Hepatocyte (in vitro differentiated cells): Measurements from ENCODE around the gene ATP5PF. TPM values are rescaled to one million over a fixed set of nuclear protein-coding genes. Genes with fewer than 3 reads are reported as not detected.

Experiments used
- DNase-seq: peaks from one replicate; pipeline ENCODE4 v3.0.0-alpha.2; 2016; ENCODE audit warnings: low spot score
- H2AFZ ChIP-seq: fragments of 200-600 bp; sonication (generic); 2 replicates; pipeline ENCODE4 v1.6.0; 2016; ENCODE audit warnings: antibody characterized with exemption, mild to moderate bottlenecking
- H3K27ac ChIP-seq: fragments of 200-600 bp; sonication (generic); 2 replicates; pipeline ENCODE4 v1.5.1; 2016; ENCODE audit warnings: mild to moderate bottlenecking
- H3K27me3 ChIP-seq: fragments of 200-600 bp; sonication (generic); 2 replicates; pipeline ENCODE4 v1.6.1; 2016
- H3K36me3 ChIP-seq: fragments of 200-600 bp; sonication (generic); replicated peaks from 2 replicates; pipeline ENCODE4 v1.5.1; 2016; ENCODE audit warnings: low read depth; ENCODE audit not compliant: insufficient read depth
- H3K4me1 ChIP-seq: fragments of 200-600 bp; sonication (generic); 2 replicates; pipeline ENCODE4 v1.5.1; 2016; ENCODE audit warnings: mild to moderate bottlenecking, moderate library complexity; ENCODE audit not compliant: insufficient read depth
- H3K4me2 ChIP-seq: fragments of 200-600 bp; sonication (generic); 2 replicates; pipeline ENCODE4 v1.6.0; 2016
- H3K4me3 ChIP-seq: fragments of 200-600 bp; sonication (generic); 2 replicates; pipeline ENCODE4 v1.5.1; 2016; ENCODE audit warnings: mild to moderate bottlenecking
- H3K79me2 ChIP-seq: fragments of 200-600 bp; sonication (generic); 2 replicates; pipeline ENCODE4 v1.6.0; 2017; ENCODE audit warnings: mild to moderate bottlenecking
- H3K9me2 ChIP-seq: fragments of 200-600 bp; sonication (generic); replicated peaks from 2 replicates; pipeline ENCODE4 v1.6.0; 2017; ENCODE audit warnings: mild to moderate bottlenecking; ENCODE audit not compliant: insufficient read depth
- H3K9me3 ChIP-seq: fragments of 200-600 bp; sonication (generic); 2 replicates; pipeline ENCODE4 v1.5.1; 2016; ENCODE audit warnings: low read depth, mild to moderate bottlenecking
- H4K20me1 ChIP-seq: fragments of 200-600 bp; sonication (generic); 2 replicates; pipeline ENCODE4 v1.6.0; 2016; ENCODE audit warnings: mild to moderate bottlenecking; ENCODE audit not compliant: insufficient read depth, poor library complexity, severe bottlenecking
- CTCF ChIP-seq: fragments of 200-600 bp; sonication (generic); IDR thresholded peaks from 2 replicates; pipeline ENCODE4 v1.5.1; 2016; ENCODE audit warnings: antibody characterized with exemption, mild to moderate bottlenecking; ENCODE audit not compliant: poor library complexity
- EZH2 ChIP-seq: fragments of 200-600 bp; sonication (generic); IDR thresholded peaks from 2 replicates; pipeline ENCODE4 v1.6.1; 2016; ENCODE audit warnings: antibody characterized with exemption, mild to moderate bottlenecking, borderline replicate concordance
- EZH2phosphoT487 ChIP-seq: fragments of 200-600 bp; sonication (generic); IDR thresholded peaks from one replicate; pipeline ENCODE4 v1.6.1; 2018; ENCODE audit warnings: antibody characterized with exemption, mild to moderate bottlenecking, low read depth, moderate library complexity; ENCODE audit not compliant: unreplicated experiment, severe bottlenecking
- WGBS: methylation state at CpG from one replicate; pipeline ENCODE4 v1.1.6; 2016; ENCODE audit warnings: low lambda C conversion rate; ENCODE audit errors: missing lambda C conversion rate; 5-methylcytosine and 5-hydroxymethylcytosine counted together
- polyA plus RNA-seq: library from polyadenylated mRNA; unstranded; fragments of >200 nt; fragmentation: Nextera tagmentation; extraction: Ambion mirVana; gene quantifications from 2 replicates; pipeline ENCODE4 v1.2.1, GENCODE V29; 2016
- total RNA-seq: library from RNA; depleted of rRNA; stranded (reverse); fragments of >200 nt; gene quantifications from 2 replicates; pipeline ENCODE4 v1.2.3, GENCODE V29; 2014

ATP5PF gene
- total and polyA plus RNA-seq, 2 experiments from 2014 or later: 178 to 510 TPM

- no peak overlapping the region for H2AFZ ChIP-seq
- no peak for DNase-seq
- no peaks in the 10 kb centered on the region for H3K27me3 ChIP-seq
- no peaks in the 10 kb centered on the region for H3K9me3 ChIP-seq
- H3K9me2 ChIP-seq: no peaks in the 10 kb centered on the region
- no peak overlapping the region for H3K27ac ChIP-seq
- H3K4me2 ChIP-seq: no peak overlapping the region
- TF ChIP-seq EZH2phosphoT487 (no peak), CTCF (no peak), EZH2 (no peak)
- H3K4me1 ChIP-seq: no peaks in the 10 kb centered on the region
- no peaks in the 10 kb centered on the region for H3K79me2 ChIP-seq
- H4K20me1 ChIP-seq: no peaks in the 10 kb centered on the region
- 85% methylated on average over 6 of the region's 6 CpGs for WGBS
- no peak overlapping the region for H3K4me3 ChIP-seq
- no peaks in the 10 kb centered on the region for H3K36me3 ChIP-seq
Measured at GRCh38 chr21:25756190-25756932, 21.7 kb upstream of the ATP5PF start.

GRCh38 chr21:25752416-25752815 lies 17.7 kb upstream of the ATP5PF start:
- Histone ChIP-seq H3K9me2 (no peaks in the 10 kb centered on the region), H3K36me3 (no peaks in the 10 kb centered on the region), H3K4me1 (no peaks in the 10 kb centered on the region), H3K9me3 (no peaks in the 10 kb centered on the region), H2AFZ (no peak overlapping the region), H4K20me1 (no peaks in the 10 kb centered on the region), H3K27ac (no peak overlapping the region), H3K4me3 (no peak overlapping the region), H3K27me3 (no peaks in the 10 kb centered on the region), H3K4me2 (no peak overlapping the region), H3K79me2 (no peaks in the 10 kb centered on the region)
- no peak for DNase-seq
- no peak for TF ChIP-seq EZH2phosphoT487
- TF ChIP-seq EZH2: no peak
- TF ChIP-seq CTCF: no peak
- 83% methylated on average over 1 of the region's 1 CpG for WGBS

GRCh38 chr21:25750085-25750484 lies 15.4 kb upstream of the ATP5PF start:
- TF ChIP-seq EZH2phosphoT487 (no peak), CTCF (no peak), EZH2 (no peak)
- no peaks in the 10 kb centered on the region for H3K9me2 ChIP-seq
- H3K79me2 ChIP-seq: no peaks in the 10 kb centered on the region
- no peak overlapping the region for H2AFZ ChIP-seq
- no peak overlapping the region for H3K4me3 ChIP-seq
- H3K36me3 ChIP-seq: no peaks in the 10 kb centered on the region
- H3K4me1 ChIP-seq: no peaks in the 10 kb centered on the region
- H3K27me3 ChIP-seq: no peaks in the 10 kb centered on the region
- WGBS: 86% methylated on average over 6 of the region's 6 CpGs
- no peaks in the 10 kb centered on the region for H4K20me1 ChIP-seq
- no peak overlapping the region for H3K27ac ChIP-seq
- no peaks in the 10 kb centered on the region for H3K9me3 ChIP-seq
- H3K4me2 ChIP-seq: no peak overlapping the region
- DNase-seq: no peak
